Mucosa of descending colon (tissue), 3 donors: ENCODE results near the gene SLC16A11. TPM values are rescaled to one million over a fixed set of nuclear protein-coding genes. Genes with fewer than 3 reads are reported as not detected.
A peak's percentile ranks its signal among the peaks of the same experiment; 100 is the strongest.

Experiments
- ATAC-seq: fragments of 200-7000 bp; cut with Tn5 transposase; one replicate; pipeline ENCODE4 v1.9.1; 2020; ENCODE audit warnings: mild to moderate bottlenecking, moderate library complexity
- DNase-seq, 3 donors: peaks; one replicate each; pipeline ENCODE4 v3.0.0-alpha.2; 2020
- H3K36me3 ChIP-seq: fragments of 200-600 bp; one replicate; pipeline ENCODE4 v1.8.0; 2021; ENCODE audit warnings: low read depth, mild to moderate bottlenecking
- H3K4me1 ChIP-seq: fragments of 200-600 bp; one replicate; pipeline ENCODE4 v1.8.0; 2021; ENCODE audit warnings: low read depth, mild to moderate bottlenecking
- H3K4me3 ChIP-seq: fragments of 200-600 bp; one replicate; pipeline ENCODE4 v1.8.0; 2021; ENCODE audit warnings: mild to moderate bottlenecking
- H3K9me3 ChIP-seq: fragments of 200-600 bp; one replicate; pipeline ENCODE4 v1.8.0; 2021; ENCODE audit warnings: mild to moderate bottlenecking
- intact Hi-C, 2 donors: fragments of 100-400 bp; cut with DNase I in 1 of 2; cut with micrococcal nuclease in 1 of 2; formaldehyde crosslinking; loops; one replicate each; pipeline versions ENCODE4 v1.11.0 to v1.11.1; 2022; cut with DNase I, micrococcal nuclease
- total RNA-seq, 3 donors: library from RNA; stranded (reverse); fragmentation: NEBNext Ultra II Directional in 2 of 3; extraction: Animal tissue kit (Norgen Biotek cat#: 25700) in 2 of 3; gene quantifications; one replicate each; pipeline versions ENCODE4 v1.2.1 to v1.2.4, GENCODE V29; 2021 to 2023
- TF ChIP-seq, protein P1 (sequence below): fragments of 200-600 bp; IDR thresholded peaks from one replicate; pipeline ENCODE4 v1.8.0; 2022; ENCODE audit warnings: antibody characterized with exemption, mild to moderate bottlenecking
- donor health status: DM: no; HTN: no; CAD: no; lungs with moderate emphysema.
- donor health status: DM: no; HTN: no; CAD: no.
- donor health status: DM: no; HTN: yes; CAD: no.

The SLC16A11 gene
- total RNA-seq, 3 donors from 2014 or later: 0.55 to 1.7 (median 1.3) TPM

DNA sequence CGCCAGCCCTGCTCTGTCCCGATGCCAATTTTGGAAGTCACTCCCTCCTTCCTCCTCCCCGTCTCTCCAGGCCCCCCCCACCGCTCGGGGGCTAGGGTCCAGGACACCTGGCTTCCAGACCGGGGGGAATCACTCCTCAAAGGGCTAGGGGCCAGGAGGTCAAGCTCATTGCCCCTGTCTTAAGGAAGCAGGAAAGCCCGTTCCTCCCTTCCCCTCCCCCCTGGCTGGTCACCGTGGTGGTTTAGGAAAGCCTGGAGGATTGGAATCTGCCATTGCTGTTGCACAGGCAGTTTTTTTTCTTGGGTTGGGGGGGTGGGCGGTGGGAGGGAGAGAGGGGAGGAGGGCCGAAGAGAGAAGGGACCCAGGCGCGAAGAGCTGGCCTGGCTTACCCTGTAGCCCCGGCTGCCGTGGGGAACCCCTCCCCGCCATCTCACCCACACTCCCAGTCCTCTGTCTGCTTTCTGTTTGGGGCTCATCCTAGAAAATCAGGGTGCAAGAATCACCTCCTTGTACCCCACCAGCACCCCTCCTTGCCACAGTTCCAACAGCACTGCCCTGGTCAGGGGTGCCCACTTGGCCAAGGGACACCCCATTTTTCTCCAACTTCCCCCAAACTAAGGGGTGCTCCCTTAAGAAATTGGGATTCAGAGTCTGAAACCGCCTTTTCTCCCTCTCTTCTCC, 23.9 kb downstream of the SLC16A11 start:
- no peak for ATAC-seq
- DNase-seq: peak; percentile 64 to 71 (median 71)
- intact Hi-C loops: no loop called here
- Histone ChIP-seq H3K4me3 (no peak overlapping the region), H3K4me1 (peaks cover 14% of the 10 kb centered on the region), H3K36me3 (no peaks in the 10 kb centered on the region), H3K9me3 (no peaks in the 10 kb centered on the region)
- TF ChIP-seq, protein P1, sequence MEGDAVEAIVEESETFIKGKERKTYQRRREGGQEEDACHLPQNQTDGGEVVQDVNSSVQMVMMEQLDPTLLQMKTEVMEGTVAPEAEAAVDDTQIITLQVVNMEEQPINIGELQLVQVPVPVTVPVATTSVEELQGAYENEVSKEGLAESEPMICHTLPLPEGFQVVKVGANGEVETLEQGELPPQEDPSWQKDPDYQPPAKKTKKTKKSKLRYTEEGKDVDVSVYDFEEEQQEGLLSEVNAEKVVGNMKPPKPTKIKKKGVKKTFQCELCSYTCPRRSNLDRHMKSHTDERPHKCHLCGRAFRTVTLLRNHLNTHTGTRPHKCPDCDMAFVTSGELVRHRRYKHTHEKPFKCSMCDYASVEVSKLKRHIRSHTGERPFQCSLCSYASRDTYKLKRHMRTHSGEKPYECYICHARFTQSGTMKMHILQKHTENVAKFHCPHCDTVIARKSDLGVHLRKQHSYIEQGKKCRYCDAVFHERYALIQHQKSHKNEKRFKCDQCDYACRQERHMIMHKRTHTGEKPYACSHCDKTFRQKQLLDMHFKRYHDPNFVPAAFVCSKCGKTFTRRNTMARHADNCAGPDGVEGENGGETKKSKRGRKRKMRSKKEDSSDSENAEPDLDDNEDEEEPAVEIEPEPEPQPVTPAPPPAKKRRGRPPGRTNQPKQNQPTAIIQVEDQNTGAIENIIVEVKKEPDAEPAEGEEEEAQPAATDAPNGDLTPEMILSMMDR: no peak

DNA sequence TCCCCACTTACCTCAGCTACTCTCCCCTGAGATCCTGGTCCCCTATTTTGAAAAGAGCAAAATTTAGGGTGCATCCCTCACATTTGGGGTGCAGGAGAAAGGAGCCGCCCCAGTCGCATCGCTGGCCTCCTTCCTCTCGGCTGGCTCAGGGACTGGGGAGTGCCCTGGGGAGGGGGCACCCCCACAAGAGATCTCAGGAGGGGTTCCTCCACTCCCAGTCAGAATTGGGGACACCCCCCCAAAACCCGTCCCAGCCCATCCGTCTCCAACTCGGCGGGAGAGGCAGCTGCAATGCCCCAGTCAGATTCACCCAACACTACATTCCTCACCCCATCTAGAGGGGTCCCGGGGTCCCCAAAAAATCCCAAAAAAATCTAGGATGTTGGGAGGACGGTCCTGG, 24.5 kb downstream of the SLC16A11 start:
- H3K9me3 ChIP-seq: no peaks in the 10 kb centered on the region
- ATAC-seq (no peak), DNase-seq (peak in 2 of 3 donors; percentile 11 to 35)
- peaks cover 14% of the 10 kb centered on the region for H3K4me1 ChIP-seq
- intact Hi-C loops: no loop called here
- TF ChIP-seq, protein P1: no peak
- peaks cover 4% of the 10 kb centered on the region for H3K36me3 ChIP-seq
- peak overlapping the region; percentile 0 for H3K4me3 ChIP-seq

DNA sequence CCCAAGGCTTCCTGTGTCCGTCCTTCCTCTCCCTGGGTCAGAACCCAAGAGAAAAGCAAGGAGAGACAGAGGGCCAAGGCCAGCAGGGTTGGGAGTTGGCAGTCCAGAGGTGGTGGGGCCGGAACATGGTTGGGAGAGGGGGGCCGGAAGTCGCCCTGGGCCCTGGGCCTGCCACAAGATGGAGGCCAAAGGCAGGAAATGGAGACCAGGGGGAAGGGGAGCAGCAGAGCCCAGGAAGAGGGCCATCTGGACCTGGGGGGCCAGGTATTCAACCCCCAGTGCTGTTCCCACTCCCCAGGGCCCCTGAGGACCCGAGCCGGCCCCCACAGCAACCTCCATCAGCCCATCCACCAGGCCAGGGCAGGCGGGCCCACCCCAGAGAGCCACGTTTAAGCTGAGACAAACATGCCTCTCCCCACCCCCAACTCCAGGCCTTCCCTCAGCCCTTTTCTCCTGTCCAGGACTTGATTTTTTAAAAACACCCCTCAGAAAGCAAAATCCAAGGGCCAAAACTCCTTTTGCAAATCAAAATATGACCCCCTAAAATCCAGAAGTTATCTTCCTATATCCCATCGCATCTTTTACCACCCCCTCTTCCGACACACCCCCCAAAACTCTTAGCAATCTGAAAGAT, 25.4 kb downstream of the SLC16A11 start:
- H3K4me1 ChIP-seq: peaks cover 19% of the 10 kb centered on the region
- intact Hi-C loops: no loop called here
- TF ChIP-seq, protein P1: no peak
- no peaks in the 10 kb centered on the region for H3K9me3 ChIP-seq
- DNase-seq (peak; percentile 31 to 67 (median 50)), ATAC-seq (no peak)
- H3K36me3 ChIP-seq: peaks cover 5% of the 10 kb centered on the region
- H3K4me3 ChIP-seq: no peak overlapping the region

DNA sequence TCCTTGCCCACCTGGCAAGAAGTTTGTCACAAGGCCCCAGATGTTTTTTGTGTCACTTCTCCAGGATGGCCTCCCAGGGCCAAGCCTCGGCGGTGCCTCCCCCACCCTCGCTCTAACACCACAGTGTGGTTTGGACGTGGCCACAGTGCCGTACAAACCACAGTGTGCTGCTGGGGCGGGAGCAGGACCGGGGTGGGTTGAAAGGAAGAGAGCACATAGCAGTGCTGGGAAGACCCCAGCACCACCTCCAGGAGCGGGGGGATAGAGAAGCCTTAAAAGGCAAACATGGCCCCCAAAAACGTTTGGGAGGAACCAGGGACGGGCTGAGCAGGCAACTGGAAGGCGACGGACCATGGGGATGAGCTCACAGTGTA, 26.1 kb downstream of the SLC16A11 start:
- Histone ChIP-seq H3K4me3 (no peak overlapping the region), H3K4me1 (peaks cover 22% of the 10 kb centered on the region), H3K36me3 (peaks cover 5% of the 10 kb centered on the region), H3K9me3 (no peaks in the 10 kb centered on the region)
- DNase-seq: peak in 1 of 3 donors; percentile 35
- TF ChIP-seq, protein P1: no peak
- intact Hi-C loops: no loop called here
- ATAC-seq: no peak

DNA sequence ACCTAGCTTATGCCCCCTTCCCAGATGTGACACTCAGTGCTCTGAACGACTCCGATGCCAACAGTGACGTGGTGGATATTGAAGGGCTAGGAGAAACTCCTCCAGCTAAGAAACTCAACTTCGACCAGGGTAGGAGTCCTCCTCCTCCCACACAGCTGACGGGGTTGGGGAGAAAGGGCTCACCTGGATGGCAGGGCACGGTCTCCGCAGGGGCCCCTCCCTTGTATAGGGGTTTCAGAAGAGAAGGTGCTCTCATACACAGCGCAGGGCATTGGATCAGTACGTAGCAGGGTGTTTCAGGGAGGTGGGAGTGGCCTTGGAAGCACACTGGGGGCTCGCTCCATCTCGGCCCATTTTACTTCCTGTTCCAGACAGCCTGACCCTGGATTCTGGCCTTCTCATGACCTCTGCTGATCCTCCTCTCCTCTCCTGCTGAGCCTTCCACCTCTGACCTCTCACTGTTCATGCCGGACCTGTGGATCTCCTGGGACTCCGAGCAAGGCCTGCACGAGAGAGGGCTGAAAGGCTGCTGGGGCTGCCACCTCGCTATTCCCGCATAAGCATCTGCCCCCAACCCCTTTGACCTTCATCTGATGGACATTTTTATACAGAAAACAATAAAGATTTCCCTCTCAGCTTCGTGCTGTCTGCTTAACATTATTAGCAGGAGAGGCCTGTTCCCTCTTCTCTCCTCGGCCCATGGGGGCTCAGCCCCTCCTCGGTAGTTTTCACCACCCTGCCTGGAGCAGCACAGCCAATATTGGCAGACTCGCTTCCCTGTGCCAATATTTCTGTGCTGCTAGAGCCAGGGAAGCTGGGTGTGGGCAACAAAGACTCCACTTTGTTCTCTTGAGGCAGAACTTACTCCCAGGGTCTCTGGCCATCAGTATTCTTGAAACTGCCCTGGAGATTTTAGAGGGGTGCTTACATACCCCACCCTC, 26.7 kb downstream of the SLC16A11 start:
- Histone ChIP-seq H3K9me3 (no peaks in the 10 kb centered on the region), H3K36me3 (peaks cover 5% of the 10 kb centered on the region), H3K4me3 (no peak overlapping the region), H3K4me1 (peaks cover 16% of the 10 kb centered on the region)
- ATAC-seq: no peak
- TF ChIP-seq, protein P1: no peak
- intact Hi-C loops: no loop called here
- DNase-seq: peak in 1 of 3 donors; percentile 11
